ENCODE data around the gene POLR3C. TPM values are rescaled to one million over a fixed set of nuclear protein-coding genes. Genes with fewer than 3 reads are reported as not detected.

POLR3C gene
- total and polyA plus RNA-seq, 2 of the 4 experiments (the other 2 are of a cell fraction), result 47.0 to 94.1 TPM

DNA sequence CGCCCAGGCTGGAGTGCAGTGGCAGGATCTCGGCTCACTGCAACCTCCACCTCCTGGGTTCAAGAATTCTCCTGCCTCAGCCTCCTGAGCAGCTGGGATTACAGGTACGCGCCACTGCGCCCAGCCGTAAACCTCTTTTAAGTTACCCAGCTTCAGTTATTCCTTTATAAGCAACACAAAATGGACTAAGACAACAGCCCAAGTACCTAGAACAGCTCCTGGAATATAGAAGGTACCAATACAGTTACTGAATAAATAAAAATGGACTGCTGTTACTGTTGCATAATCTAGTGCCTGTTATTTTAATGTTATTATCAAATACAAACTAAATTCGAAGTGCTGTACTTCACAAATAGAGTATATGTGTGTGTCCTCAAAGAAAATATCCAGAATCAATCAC, 17.2 kb upstream of the POLR3C start:
- Histone ChIP-seq H3K4me2 (ENCODE audit: low read depth, low read length) (no peak overlapping the region), H3K27me3 (ENCODE audit: control insufficient read depth, insufficient read depth, low read length) (no peaks in the 10 kb centered on the region), H3K9me3 (ENCODE audit: control insufficient read depth, insufficient read depth, low read length) (no peaks in the 10 kb centered on the region), H2AFZ (replicated peaks; ENCODE audit: low read length, poor library complexity) (no peak overlapping the region), H3K79me1 (ENCODE audit: low read depth in 1 of 2, low read length in 2 of 2) (peaks cover 11 to 43% of the 10 kb centered on the region in 2 experiments), H3K18ac (ENCODE audit: low read depth, low read length) (no peak overlapping the region), H3K56ac (ENCODE audit: extremely low read depth, insufficient read depth, low read length) (no peak overlapping the region), H3K27ac (ENCODE audit: insufficient read depth, low read length) (no peak overlapping the region), H3K4ac (ENCODE audit: low read depth, low read length) (no peak overlapping the region), H3K9me1 (ENCODE audit: insufficient read depth, low read length) (peaks cover 6% of the 10 kb centered on the region; the same call in 1 of the 2 replicates), H3K4me1 (ENCODE audit: control insufficient read depth, insufficient read depth, low read length) (peaks cover 7% of the 10 kb centered on the region), H4K5ac (ENCODE audit: low read depth, low read length) (no peak overlapping the region), H3K36me3 (ENCODE audit: control insufficient read depth, insufficient read depth, low read length) (no peaks in the 10 kb centered on the region), H4K91ac (ENCODE audit: insufficient read depth, low read depth, low read length) (no peak overlapping the region), H2BK5ac (ENCODE audit: low read depth, low read length, poor library complexity, severe bottlenecking) (no peak overlapping the region), H2BK20ac (ENCODE audit: low read depth, low read length) (no peak overlapping the region), H4K8ac (ENCODE audit: low read depth in 2 of 2, low read length in 2 of 2) (no peak overlapping the region), H4K20me1 (ENCODE audit: insufficient read depth, low read length) (peaks cover 57% of the 10 kb centered on the region), H3K14ac (replicated peaks; ENCODE audit: low read depth, low read length) (no peak overlapping the region), H2BK15ac (ENCODE audit: low read depth, low read length) (no peak overlapping the region), H2BK120ac (ENCODE audit: low read depth, low read length) (no peak overlapping the region), H3K4me3 (ENCODE audit: insufficient read depth, low read depth, low read length) (no peak overlapping the region), H2AK9ac (replicated peaks; ENCODE audit: low read depth, low read length, poor library complexity) (no peak overlapping the region), H2AK5ac (ENCODE audit: low read depth, low read length) (no peak overlapping the region), H3K9ac (ENCODE audit: low read depth, low read length) (no peak overlapping the region), H3K23ac (ENCODE audit: low read depth, low read length) (no peak overlapping the region)
- ATAC-seq (ENCODE audit: low read depth) (no peak), DNase-seq (no peak)
- no CpG with 5 or more reads among the region's 7 CpGs for WGBS, 2 experiments (ENCODE audit: extremely low coverage in 2 of 2, insufficient read length in 1 of 2)
- POLR2A ChIA-PET (ENCODE audit: unreplicated experiment), result no interaction called here
- BruUV-seq (replicated peaks), result no TSS peak
- CTCF ChIA-PET, result no interaction called here
- no peak for TF ChIP-seq MAFK (IDR thresholded peaks at IDR 0.05; ENCODE audit: low read depth, low read length)
- TF ChIP-seq, protein P1, sequence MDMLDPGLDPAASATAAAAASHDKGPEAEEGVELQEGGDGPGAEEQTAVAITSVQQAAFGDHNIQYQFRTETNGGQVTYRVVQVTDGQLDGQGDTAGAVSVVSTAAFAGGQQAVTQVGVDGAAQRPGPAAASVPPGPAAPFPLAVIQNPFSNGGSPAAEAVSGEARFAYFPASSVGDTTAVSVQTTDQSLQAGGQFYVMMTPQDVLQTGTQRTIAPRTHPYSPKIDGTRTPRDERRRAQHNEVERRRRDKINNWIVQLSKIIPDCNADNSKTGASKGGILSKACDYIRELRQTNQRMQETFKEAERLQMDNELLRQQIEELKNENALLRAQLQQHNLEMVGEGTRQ (IDR thresholded peaks at IDR 0.05; ENCODE audit: low read depth, low read length), result no peak
- TF ChIP-seq, protein P2, sequence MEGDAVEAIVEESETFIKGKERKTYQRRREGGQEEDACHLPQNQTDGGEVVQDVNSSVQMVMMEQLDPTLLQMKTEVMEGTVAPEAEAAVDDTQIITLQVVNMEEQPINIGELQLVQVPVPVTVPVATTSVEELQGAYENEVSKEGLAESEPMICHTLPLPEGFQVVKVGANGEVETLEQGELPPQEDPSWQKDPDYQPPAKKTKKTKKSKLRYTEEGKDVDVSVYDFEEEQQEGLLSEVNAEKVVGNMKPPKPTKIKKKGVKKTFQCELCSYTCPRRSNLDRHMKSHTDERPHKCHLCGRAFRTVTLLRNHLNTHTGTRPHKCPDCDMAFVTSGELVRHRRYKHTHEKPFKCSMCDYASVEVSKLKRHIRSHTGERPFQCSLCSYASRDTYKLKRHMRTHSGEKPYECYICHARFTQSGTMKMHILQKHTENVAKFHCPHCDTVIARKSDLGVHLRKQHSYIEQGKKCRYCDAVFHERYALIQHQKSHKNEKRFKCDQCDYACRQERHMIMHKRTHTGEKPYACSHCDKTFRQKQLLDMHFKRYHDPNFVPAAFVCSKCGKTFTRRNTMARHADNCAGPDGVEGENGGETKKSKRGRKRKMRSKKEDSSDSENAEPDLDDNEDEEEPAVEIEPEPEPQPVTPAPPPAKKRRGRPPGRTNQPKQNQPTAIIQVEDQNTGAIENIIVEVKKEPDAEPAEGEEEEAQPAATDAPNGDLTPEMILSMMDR (conservative IDR thresholded peaks at IDR 0.05; ENCODE audit: low read depth, low read length), result no peak
- TF ChIP-seq NFE2L2 (IDR thresholded peaks at IDR 0.05; ENCODE audit: low read depth, low read length), result no peak
- TF ChIP-seq MAZ (IDR thresholded peaks at IDR 0.05; ENCODE audit: borderline replicate concordance, low read depth, low read length), result no peak
- no peak for TF ChIP-seq POLR2A (IDR thresholded peaks at IDR 0.05; ENCODE audit: low read depth, low read length)
- no peak for TF ChIP-seq CEBPB (IDR thresholded peaks at IDR 0.05; ENCODE audit: low read depth, low read length)
- no peak for TF ChIP-seq FOS (IDR thresholded peaks at IDR 0.05; ENCODE audit: low read depth, low read length)
- TF ChIP-seq RAD21 (IDR thresholded peaks at IDR 0.05; ENCODE audit: low read length), result no peak
- no peak for TF ChIP-seq BHLHE40 (IDR thresholded peaks at IDR 0.05; ENCODE audit: low read depth, low read length)
- TF ChIP-seq SMC3 (IDR thresholded peaks at IDR 0.05; ENCODE audit: low read depth, low read length), result no peak
- no peak for TF ChIP-seq CHD1 (IDR thresholded peaks at IDR 0.05; ENCODE audit: low read depth, low read length)
- no peak for TF ChIP-seq RFX5 (IDR thresholded peaks at IDR 0.05; ENCODE audit: low read depth, low read length)
- TF ChIP-seq RCOR1 (IDR thresholded peaks at IDR 0.05; ENCODE audit: insufficient replicate concordance, low read length), result no peak
- TF ChIP-seq, protein P3, sequence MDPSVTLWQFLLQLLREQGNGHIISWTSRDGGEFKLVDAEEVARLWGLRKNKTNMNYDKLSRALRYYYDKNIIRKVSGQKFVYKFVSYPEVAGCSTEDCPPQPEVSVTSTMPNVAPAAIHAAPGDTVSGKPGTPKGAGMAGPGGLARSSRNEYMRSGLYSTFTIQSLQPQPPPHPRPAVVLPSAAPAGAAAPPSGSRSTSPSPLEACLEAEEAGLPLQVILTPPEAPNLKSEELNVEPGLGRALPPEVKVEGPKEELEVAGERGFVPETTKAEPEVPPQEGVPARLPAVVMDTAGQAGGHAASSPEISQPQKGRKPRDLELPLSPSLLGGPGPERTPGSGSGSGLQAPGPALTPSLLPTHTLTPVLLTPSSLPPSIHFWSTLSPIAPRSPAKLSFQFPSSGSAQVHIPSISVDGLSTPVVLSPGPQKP (IDR thresholded peaks at IDR 0.05; ENCODE audit: borderline replicate concordance, low read depth, low read length), result no peak
- no peak for TF ChIP-seq MXI1 (IDR thresholded peaks at IDR 0.05; ENCODE audit: borderline replicate concordance, low read depth, low read length)
- in situ Hi-C loops (cut with MboI; ENCODE audit: low sequenced_read_pairs), result no loop called here
- dilution Hi-C loops (cut with HindIII; ENCODE audit: low sequenced_read_pairs, unreplicated experiment), result no loop called here
- intact Hi-C loops (cut with micrococcal nuclease), result no loop called here
